ENCODE measurements around the gene RBBP5.

GRCh38 chr1:205043866-205044265 is 77.9 kb downstream of the RBBP5 start:
- no peak for TF ChIP-seq CTCF (IDR thresholded peaks at IDR 0.05)
- no peak for TF ChIP-seq POLR2A (IDR thresholded peaks at IDR 0.05)
